Fibroblast of skin of right biceps (primary cell): ENCODE data around the gene TBCEL.
"Not testable (repeated sequence)": the region's sequence is repeated elsewhere in the genome, so short reads cannot be mapped to it uniquely, and the experiment has no call there.

Experiments used
- DNase-seq: peaks from one replicate; pipeline ENCODE4 v3.0.0-alpha.2; 2013

TBCEL gene

DNA sequence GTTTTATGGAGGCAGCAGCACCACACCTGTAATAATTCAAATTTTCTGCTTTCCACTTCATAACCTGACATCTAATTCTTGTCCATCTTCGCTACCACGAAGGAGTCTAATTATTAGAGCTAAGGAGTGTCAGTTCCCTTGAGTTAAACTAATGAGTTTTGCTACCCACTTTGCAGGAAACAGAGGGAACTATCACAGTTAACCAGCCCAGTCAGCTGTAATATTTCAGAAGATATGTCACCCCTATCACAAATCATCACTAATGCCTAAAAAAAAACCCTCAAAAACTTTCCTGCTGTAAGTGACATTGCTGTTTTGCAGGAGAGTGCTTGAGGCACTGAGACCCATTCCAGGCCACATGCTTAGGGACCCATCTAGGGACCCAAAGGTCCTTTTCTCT lies 85.6 kb downstream of the TBCEL start:
- no peak for DNase-seq

DNA sequence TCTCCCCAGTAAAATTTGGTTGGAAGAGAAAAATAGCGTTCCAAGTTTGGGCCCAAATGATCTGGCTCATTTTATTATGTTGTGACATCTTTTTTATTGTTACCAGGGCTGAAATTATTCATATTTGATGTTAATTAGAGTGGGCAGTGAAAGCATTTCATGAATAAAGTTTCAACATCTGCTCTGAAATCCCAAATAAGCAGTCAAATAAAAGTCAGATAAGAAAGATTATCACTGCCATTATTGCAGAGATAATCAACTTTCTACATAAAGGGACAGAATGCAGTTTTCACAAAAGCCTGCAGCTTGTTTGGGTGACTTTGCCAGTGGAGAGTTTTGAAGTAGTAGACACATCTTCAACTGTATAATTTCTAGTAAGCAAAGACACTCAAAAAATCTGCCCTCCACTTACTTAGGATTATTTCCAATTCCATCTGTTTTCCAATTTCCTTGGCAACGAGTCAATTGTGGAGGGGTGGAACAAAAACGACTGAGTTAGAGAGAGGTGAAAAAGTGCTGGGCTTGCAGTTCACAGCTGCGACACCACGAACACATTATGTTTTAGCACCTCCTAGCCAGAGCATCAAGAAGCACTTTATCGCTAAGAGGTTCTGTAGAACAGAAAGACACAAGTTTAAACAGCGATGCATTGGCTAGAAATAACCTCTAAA lies 86.1 kb downstream of the TBCEL start:
- DNase-seq: no peak

DNA sequence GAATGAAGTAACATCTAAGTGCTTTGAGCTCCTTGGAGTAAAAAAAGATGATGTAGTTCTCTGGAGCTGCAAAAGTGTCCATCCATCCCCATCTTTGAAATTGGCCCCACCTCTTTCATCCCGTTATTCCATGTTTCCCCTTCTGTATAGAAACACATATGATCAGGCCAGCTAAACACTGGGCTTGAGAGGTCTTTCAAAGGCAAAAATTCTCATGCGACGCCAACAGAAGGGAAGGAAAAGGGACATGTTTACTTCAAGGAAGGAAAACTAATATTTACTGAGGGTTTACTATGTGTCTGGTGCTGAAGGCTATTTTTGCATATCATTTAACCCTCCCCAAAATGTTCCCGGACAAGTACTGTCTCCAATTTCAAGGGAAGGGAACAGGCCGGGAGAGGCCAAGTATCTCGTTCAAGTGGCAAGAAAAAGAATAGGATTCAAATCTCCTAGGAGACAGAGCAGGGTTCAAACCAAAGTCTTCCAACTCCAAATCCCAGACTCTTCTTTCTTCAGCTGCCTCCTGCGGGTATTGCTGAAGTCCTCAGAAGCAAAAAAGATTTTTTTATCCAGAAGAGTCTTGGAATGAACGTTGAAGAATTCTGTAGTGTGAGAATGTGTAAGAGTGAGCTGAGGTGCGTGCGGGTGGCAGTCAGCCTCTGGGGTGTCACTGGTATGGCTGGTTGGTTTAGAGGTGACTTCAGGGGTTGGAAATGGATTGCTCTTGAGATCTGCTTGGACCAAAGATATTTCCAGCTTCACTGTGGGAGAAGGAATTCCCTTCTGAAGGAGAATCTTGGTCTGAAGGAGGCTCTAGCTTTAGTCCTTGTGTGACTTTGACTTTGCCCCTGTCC lies 87.2 kb downstream of the TBCEL start:
- DNase-seq: no peak

DNA sequence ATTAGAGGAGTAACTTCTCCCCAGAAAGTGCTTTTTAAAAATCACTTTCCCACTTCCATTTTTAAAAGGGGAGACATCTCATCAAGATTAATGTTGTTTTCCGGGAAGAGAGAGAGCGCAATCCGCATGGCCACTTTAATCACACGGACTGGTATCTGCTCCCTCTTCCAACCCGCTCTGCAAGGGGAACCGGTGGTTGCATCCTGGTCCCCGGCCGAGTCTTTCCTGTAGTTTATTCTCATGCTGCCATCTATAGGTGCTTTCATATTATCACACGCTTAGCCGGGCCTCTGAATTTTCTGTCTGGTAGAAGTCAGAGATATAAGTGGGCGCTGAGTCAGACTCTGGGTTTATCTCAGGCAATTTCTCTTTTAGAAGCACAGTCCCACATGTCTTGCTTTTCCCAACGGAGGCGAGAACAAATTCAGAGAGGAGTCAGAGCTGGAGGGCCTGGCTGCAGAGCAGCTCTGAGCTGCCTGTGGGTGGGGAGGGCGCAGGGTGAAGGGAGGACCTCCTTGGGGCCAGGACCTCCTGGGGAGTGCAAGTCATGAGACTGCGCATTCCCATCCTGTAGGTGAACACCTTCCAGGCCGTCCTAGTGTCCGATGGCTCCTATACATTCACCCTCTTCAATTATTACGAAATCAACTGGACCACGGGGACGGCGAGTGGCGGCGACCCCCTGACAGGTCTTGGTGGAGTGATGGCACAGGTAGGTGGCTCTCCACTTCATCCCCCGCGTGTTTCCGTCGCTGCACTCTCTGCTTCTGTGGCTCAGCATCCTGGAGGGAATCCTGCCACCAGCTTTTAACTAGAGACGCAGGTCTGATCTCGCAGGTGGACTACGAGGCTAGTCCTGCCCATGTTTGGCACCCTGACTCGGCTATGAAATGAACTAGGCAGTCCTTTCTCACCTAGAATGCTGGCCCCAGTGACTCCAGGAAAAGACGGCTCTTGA lies 88.9 kb downstream of the TBCEL start:
- DNase-seq: peak; percentile 79

DNA sequence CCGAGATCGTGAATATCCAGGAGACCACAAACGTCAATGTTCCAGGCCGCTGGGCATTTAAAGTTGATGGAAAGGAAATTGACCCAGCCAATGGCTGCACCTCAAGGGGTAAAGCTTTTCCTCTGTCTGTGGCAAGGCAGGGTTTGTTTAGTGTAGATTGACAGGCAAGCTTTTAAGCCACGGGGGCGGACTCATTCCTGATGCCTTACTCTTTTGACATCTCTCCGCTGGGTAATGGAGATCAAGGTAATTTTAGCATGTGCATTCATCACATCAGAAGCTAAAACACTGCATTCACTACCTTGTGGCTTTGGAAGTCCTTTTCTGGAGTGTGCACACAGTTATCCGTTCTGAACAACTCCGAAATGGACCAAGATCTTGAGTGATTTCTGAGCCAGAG lies 89.7 kb downstream of the TBCEL start:
- no peak for DNase-seq

DNA sequence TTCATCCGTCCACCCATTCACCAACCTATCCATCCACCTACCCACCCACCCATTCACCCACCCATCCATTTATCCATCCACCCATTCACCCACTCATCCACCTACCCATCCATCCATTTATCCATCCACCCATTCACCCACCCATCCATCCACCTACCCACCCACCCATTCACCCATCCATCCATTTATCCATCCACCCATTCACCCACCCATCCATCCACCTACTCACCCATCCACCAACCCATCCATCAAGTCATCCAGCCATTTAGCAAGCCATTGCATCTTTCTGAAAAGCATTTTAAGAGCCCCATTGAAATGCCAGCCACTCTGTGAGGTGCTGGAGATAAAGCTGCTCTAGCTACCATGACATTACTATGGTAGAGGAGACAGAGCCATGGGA lies 91.1 kb downstream of the TBCEL start:
- not testable (repeated sequence) for DNase-seq

DNA sequence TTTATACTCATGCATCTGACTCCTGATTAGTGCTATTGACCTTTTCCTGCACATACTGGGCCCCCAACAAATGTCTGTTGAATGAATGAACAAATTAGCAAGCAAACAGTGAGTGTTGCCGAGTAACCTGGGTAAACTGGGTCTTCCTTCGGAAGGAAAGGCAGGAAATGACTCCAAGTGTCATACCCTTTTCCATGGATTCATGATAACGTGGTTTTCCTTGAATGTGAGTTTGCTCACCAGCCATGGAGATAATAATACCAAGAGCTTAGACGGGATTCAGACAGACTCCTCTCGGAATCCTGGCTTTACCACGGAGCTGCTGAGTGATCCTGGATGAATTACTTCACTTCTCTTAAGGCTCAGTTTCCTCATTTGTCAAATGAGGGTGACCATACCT lies 93.9 kb downstream of the TBCEL start:
- peak; percentile 42 for DNase-seq

DNA sequence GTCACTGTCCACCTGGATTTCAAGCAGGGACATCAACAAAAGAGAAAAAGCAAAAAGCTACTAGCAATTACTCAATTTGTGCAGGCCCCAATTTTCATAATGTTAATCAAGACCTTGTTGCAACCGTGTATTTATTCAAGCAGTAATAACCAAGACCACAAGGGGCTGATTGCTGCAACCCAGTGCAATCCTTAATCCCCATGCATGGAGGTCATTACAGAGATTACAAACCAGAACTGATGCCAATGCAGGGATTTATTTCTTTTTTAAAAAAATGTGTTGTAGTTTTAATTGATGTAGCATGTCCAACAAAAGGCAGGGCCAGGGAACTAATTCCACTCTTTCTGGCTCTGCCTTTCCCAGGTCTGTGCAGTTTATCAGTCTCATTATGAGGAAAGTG lies 95.5 kb downstream of the TBCEL start:
- DNase-seq: no peak

DNA sequence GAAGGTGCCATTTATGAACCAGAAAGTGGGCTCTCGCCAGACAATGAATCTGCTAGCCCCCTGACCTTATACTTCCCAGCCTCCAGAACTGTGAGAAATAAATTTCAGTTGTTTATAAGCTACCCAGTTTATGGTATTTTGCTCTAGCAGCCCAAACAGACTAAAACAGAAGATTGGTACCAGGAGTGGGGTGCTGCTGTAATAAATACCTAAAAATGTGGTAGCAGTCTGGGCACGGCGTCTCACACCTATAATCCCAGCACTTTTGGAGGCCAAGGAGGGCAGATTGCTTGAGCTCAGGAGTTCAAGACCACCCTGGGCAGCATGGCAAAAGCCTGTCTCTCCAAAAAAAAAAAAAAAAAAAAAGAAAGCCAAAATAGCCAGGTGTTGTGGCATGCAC lies 98.4 kb downstream of the TBCEL start:
- no peak for DNase-seq

DNA sequence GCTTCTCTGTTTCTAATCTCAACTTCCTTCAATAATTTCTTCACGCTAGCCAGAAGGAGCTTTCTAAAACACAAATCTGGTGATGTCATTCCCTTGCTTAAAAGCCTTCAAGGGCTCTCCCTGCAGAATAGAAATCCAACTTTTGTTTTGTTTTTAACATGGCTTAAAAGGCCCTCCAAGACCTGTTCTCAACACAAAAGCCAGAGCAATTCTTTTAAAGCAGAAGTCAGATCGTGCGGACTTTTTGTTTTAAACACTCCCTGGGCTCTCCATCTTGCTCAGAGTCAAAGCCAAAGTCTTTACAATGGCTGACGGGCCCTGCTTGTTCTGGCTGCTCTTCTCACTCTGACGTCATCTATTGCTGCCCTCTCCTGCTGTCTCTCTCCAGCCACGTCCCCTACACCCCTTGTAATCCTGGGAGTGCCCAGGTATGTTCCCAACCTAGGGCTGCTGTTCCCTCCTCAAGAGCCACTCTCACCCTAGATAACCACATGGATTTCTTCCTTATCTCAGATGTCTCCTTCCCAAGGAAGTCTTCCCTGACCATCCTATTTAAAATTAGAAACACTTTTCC lies 99.7 kb downstream of the TBCEL start:
- DNase-seq: no peak

DNA sequence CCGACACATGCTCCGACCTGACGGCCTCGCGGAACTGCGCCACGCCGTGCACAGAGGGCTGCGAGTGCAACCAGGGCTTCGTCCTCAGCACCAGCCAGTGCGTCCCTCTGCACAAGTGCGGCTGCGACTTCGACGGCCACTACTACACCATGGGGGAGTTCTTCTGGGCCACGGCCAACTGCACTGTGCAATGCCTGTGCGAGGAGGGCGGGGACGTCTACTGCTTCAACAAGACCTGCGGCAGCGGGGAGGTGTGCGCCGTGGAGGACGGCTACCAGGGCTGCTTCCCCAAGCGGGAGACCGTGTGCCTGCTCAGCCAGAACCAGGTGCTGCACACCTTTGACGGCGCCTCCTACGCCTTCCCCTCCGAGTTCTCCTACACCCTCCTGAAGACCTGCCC lies 103.9 kb downstream of the TBCEL start:
- DNase-seq: no peak

DNA sequence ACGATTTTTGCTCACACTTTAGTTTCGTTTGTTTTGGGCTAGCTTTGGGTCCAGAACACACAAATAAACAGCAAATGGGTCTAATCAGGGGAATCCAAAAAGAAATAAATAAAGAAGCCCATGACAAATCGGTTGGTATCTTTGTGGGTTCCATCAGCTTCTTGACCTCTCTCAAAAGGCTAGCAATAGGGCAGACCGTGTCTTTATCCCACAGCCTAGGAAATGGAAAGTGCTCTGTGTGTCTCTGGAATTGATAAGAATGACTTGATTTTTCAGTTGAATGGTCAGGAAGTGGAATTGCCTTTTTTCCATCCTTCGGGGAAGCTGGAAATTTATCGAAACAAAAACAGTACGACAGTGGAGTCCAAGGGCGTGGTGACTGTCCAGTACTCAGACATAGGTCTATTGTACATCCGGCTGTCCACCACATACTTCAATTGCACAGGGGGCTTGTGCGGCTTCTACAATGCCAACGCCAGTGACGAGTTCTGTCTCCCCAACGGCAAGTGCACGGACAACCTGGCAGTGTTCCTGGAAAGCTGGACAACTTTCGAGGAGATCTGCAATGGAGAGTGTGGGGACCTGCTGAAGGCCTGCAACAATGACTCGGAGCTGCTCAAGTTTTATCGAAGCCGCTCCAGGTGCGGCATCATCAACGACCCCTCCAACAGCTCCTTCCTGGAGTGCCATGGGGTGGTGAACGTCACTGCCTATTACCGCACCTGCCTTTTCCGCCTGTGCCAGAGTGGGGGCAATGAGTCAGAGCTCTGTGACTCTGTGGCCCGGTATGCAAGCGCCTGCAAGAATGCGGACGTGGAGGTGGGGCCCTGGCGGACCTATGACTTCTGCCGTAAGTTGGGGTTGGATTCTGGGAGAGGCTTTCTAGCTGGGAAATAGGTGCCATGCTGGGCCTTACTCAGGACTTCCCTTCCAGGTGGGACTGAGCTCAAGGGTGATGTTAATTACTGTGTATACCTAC lies 105.7 kb downstream of the TBCEL start:
- DNase-seq: no peak

DNA sequence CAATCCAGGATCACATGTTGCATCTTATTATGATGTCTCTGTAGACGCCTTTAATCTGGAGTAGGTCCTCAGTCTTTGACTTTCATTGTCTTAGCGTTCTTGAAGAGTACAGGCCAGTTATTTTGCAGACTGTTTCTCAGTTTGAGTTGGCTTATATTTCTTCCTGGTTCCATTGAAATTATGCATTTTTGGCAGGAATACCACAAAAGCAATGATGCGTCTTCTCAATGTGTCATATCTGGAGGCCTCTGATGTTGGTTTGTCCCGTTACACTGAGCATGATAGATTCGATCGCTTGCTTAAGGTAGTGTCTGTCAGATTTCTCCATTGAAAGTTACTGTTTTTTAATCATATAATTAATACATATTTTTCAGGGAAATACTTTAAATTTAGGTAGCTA lies 107.8 kb downstream of the TBCEL start:
- no peak for DNase-seq

DNA sequence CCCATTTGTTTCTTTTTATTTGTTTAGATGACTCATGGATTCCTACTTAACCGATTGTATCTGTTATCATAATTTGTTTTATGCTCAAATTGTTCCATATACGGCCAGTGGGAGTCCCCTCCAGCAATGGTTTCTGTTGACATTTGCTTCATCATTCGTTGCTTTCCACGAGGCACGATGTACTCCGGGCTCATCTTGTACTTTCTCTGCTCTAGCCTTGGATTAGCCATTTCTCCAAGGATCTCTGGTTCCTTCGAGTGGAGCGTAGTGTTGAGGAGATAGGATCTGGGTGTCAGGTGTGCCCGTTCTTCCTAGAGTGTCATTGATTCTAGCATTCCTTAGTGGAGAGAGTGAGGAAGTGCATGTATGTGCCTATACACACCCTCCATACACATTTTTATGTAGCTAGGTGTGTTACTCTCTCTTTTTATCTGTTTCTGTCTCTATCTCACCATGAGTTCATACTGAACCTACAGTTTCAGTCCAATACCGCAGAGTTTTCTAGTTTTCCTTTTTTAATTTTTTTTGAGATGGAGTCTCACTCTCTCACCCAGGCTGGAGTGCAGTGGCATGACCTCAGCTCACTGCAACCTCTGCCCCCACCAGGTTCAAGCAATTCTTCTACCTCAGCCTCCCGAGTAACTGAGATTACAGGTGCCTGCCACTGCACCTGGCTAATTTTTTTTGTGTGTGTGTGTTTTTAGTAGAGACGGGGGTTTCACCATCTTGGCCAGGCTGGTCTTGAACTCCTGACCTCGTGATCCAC lies 108.5 kb downstream of the TBCEL start:
- no peak for DNase-seq

DNA sequence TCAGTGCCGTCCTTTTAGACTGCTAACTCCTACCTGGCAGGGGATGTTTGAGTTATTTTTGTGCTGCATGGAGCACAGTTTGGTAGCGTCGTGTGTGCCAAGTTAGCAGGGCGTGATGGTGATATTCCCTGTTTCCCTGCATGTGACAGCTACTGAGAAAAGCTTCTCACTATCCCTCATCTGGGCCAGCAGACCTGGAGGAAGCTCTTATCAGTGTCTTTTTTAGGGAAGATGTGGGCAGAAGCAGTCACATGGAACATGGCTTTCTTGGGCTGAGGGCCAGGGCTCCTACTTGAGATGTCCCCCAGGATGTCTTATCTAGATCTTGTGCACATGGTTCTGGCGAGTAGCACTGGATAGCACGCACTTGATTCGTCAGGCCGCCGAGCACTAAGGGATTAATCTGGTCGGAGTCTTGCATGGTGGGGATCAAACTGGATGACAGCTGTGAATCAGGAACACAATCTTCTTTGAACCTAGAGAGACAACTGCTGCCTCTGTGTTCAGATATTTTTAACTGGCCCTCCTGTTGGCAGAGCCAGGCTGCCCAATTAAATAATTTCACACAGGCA lies 110.9 kb downstream of the TBCEL start:
- DNase-seq: no peak

DNA sequence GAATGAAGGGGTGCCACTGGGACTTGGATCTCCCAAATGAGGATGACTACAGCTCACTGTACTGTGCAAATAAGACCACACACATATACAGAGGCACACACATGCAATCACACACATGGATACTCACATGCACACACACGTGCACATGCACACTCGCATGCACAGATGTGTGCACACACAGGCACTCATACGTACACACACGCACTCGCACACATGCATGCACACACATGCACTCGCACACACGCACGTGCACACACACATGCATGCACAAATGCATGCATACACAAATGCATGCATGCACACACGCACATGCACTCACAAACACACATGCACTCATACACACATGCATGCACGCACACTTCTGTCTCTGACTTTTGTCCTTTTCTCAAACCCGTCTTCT lies 113.1 kb downstream of the TBCEL start:
- no peak for DNase-seq

DNA sequence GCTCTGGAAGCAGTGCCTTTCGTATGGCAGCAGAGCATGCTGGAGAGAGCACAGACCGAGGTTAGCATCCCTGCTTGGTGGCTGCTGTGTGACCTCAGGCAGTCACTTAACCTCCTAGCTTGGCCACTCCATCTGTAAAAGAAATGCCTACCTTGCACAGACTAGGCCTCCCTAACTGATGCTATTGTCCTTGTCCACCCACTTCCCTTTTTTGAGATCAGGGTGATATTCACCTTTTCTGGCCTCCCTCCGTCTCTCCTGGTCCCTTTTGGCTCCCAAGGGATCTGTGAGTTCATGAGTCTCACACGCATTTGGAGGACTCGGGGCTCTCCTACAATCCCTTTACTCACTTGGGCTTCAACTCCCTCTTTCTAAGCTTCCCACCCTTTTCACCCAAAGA lies 114.4 kb downstream of the TBCEL start:
- DNase-seq: no peak

DNA sequence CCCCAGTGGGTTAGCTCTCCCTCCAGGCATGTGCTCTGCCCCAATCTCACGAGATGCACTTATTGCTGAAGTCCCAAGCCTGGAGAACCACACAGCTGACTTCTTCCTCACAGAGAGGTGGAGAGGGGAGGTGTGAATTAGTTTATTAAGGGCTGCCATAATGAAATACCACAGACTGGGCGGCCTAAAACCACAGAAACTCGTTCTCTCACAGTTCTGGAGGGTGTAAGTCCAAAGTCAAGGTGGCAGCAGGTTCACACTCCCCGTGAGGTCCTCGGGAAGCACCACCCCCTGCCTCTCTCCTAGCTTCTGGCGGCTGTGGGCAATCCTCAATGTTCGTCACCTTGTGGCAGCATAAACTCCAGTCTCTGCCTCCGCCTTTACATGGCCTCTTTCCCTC lies 116.5 kb downstream of the TBCEL start:
- no peak for DNase-seq
